GM10266 (cell line): Measurements from ENCODE around the gene YIPF7.
A peak's percentile ranks its signal among the peaks of the same experiment; 100 is the strongest.

Experiments used
- DNase-seq: peaks from one replicate; pipeline ENCODE4 v3.0.0; 2012; ENCODE audit errors: extremely low spot score
- CTCF ChIP-seq: IDR thresholded peaks from 2 replicates; pipeline ENCODE4 v1.5.1; 2012; ENCODE audit warnings: mild to moderate bottlenecking, low read depth; ENCODE audit not compliant: control insufficient read depth, insufficient read depth; ENCODE audit errors: missing control alignments

Gene YIPF7

GRCh38 chr4:44623676-44624075 lies 27.7 kb downstream of the YIPF7 start:
- TF ChIP-seq CTCF = no peak
- DNase-seq = no peak

- TF ChIP-seq CTCF = no peak
- no peak for DNase-seq
Measured at GRCh38 chr4:44616621-44617020, 34.8 kb downstream of the YIPF7 start.

GRCh38 chr4:44583393-44583792 lies 68.0 kb downstream of the YIPF7 start:
- no peak for TF ChIP-seq CTCF
- DNase-seq = peak; percentile 8

- no peak for DNase-seq
- TF ChIP-seq CTCF = no peak
Measured at GRCh38 chr4:44580231-44580630, 71.2 kb downstream of the YIPF7 start.

- no peak for DNase-seq
- no peak for TF ChIP-seq CTCF
Measured at GRCh38 chr4:44578954-44579353, 72.5 kb downstream of the YIPF7 start.
